GM23338 (cell line): ENCODE measurements around the gene APBA2. TPM values are rescaled to one million over a fixed set of nuclear protein-coding genes. Genes with fewer than 3 reads are reported as not detected.

Experiments
- ATAC-seq: fragments of 200-7000 bp; cut with Tn5 transposase; 3 replicates; pipeline ENCODE4 v1.9.1; 2020
- DNase-seq: peaks from one replicate; pipeline ENCODE4 v3.0.0-alpha.2; 2015; ENCODE audit warnings: low spot score
- H2AFZ ChIP-seq: fragments of 200-600 bp; sonication (generic); 2 replicates; pipeline ENCODE4 v1.8.0; 2016; ENCODE audit warnings: antibody characterized with exemption, mild to moderate bottlenecking, moderate library complexity
- H3F3A ChIP-seq: fragments of 200-600 bp; sonication (generic); replicated peaks from 2 replicates; pipeline ENCODE4 v1.8.0; 2017; ENCODE audit warnings: antibody characterized with exemption, mixed run types, low read depth
- H3K27ac ChIP-seq: fragments of 200-600 bp; sonication (generic); 2 replicates; pipeline ENCODE4 v1.6.1; 2016; ENCODE audit warnings: low read depth
- H3K27me3 ChIP-seq: fragments of 200-600 bp; sonication (generic); 2 replicates; pipeline ENCODE4 v1.8.0; 2016; ENCODE audit warnings: mild to moderate bottlenecking, mixed run types, moderate library complexity; ENCODE audit not compliant: insufficient read depth
- H3K36me3 ChIP-seq: fragments of 200-600 bp; sonication (generic); 2 replicates; pipeline ENCODE4 v1.8.0; 2016; ENCODE audit warnings: mild to moderate bottlenecking; ENCODE audit not compliant: insufficient read depth
- H3K4me1 ChIP-seq: fragments of 200-600 bp; sonication (generic); 2 replicates; pipeline ENCODE4 v1.8.0; 2016; ENCODE audit warnings: mild to moderate bottlenecking, moderate library complexity; ENCODE audit not compliant: insufficient read depth
- H3K4me2 ChIP-seq: fragments of 200-600 bp; sonication (generic); 2 replicates; pipeline ENCODE4 v1.7.1; 2017; ENCODE audit warnings: mixed run types
- H3K4me3 ChIP-seq: fragments of 200-600 bp; sonication (generic); 2 replicates; pipeline ENCODE4 v1.6.1; 2016; ENCODE audit warnings: mixed run types
- H3K79me2 ChIP-seq: fragments of 200-600 bp; sonication (generic); replicated peaks from 2 replicates; pipeline ENCODE4 v1.8.0; 2017; ENCODE audit warnings: mild to moderate bottlenecking; ENCODE audit not compliant: insufficient read depth
- H3K9me2 ChIP-seq: fragments of 200-600 bp; sonication (generic); 2 replicates; pipeline ENCODE4 v1.8.0; 2017; ENCODE audit not compliant: insufficient read depth
- H4K20me1 ChIP-seq: fragments of 200-600 bp; sonication (generic); replicated peaks from 2 replicates; pipeline ENCODE4 v1.8.0; 2017; ENCODE audit warnings: mild to moderate bottlenecking; ENCODE audit not compliant: insufficient read depth
- H3K27ac Mint-ChIP-seq: 2 replicates; pipeline ENCODE4 v1.8.0; 2020; ENCODE audit warnings: inconsistent platforms, mild to moderate bottlenecking, moderate library complexity, mixed read lengths
- H3K27me3 Mint-ChIP-seq: 3 replicates; pipeline ENCODE4 v1.8.0; 2022; ENCODE audit warnings: low read depth, mild to moderate bottlenecking, moderate library complexity, mixed read lengths, inconsistent platforms; ENCODE audit not compliant: insufficient read depth, poor library complexity
- H3K36me3 Mint-ChIP-seq: 3 replicates; pipeline ENCODE4 v1.8.0; 2021; ENCODE audit warnings: low read depth, mild to moderate bottlenecking, inconsistent platforms, moderate library complexity, mixed read lengths
- H3K4me1 Mint-ChIP-seq: 3 replicates; pipeline ENCODE4 v1.8.0; 2020; ENCODE audit warnings: mild to moderate bottlenecking, inconsistent platforms, mixed read lengths
- H3K4me3 Mint-ChIP-seq: 3 replicates; pipeline ENCODE4 v1.8.0; 2021; ENCODE audit warnings: moderate library complexity, mild to moderate bottlenecking, inconsistent platforms, mixed read lengths
- H3K9me3 Mint-ChIP-seq: 3 replicates; pipeline ENCODE4 v1.8.0; 2020; ENCODE audit warnings: moderate library complexity, mild to moderate bottlenecking, inconsistent platforms, mixed read lengths
- CREB1 ChIP-seq: fragments of 250-450 bp; sonication (Bioruptor Pico); IDR thresholded peaks from 2 replicates; pipeline ENCODE4 v1.5.0; 2020; ENCODE audit warnings: low read depth, mild to moderate bottlenecking, moderate library complexity
- CTCF ChIP-seq, 2 experiments: fragments of 200-600 bp in 1 of 2; sonication (generic) in 1 of 2; conservative IDR thresholded peaks; 2 replicates each; pipeline versions ENCODE4 v1.5.1 to v1.6.1; 2016 to 2017; ENCODE audit warnings: antibody characterized with exemption in 2 of 2, low read depth in 2 of 2, mild to moderate bottlenecking in 2 of 2, moderate library complexity in 1 of 2
- ETS1 ChIP-seq: IDR thresholded peaks from 2 replicates; pipeline ENCODE4 v1.6.1; 2016; ENCODE audit warnings: antibody characterized with exemption
- POLR2AphosphoS5 ChIP-seq: IDR thresholded peaks from 2 replicates; pipeline ENCODE4 v1.6.1; 2016; ENCODE audit warnings: antibody characterized with exemption, low read depth
- STAT1 ChIP-seq: IDR thresholded peaks from one replicate; pipeline ENCODE4 v1.6.1; 2016; ENCODE audit warnings: antibody characterized with exemption; ENCODE audit not compliant: unreplicated experiment
- ZNF114 ChIP-seq: fragments of 250-450 bp; sonication (Bioruptor Pico); IDR thresholded peaks from 2 replicates; pipeline ENCODE4 v1.5.0; 2020; ENCODE audit warnings: mild to moderate bottlenecking, moderate library complexity
- ZNF462 ChIP-seq: fragments of 250-450 bp; sonication (Bioruptor Pico); IDR thresholded peaks from 2 replicates; pipeline ENCODE4 v1.5.0; 2020; ENCODE audit warnings: mild to moderate bottlenecking, moderate library complexity
- polyA plus RNA-seq: library from polyadenylated mRNA; unstranded; fragments of >200 nt; fragmentation: Nextera tagmentation; extraction: Ambion mirVana; gene quantifications from 2 replicates; pipeline ENCODE4 v1.2.1, GENCODE V29; 2016
- total RNA-seq: library from RNA; depleted of rRNA; stranded (reverse); fragments of >200 nt; shearing (Covaris generic); gene quantifications from 2 replicates; pipeline ENCODE4 v1.2.3, GENCODE V29; 2014

APBA2 gene
- total and polyA plus RNA-seq, 2 experiments from 2014 or later = 5.9 to 24.7 TPM

- H3K4me3 Mint-ChIP-seq = no peak overlapping the region
- Histone ChIP-seq H3K9me2 (no peaks in the 10 kb centered on the region), H3K4me1 (peaks cover 4% of the 10 kb centered on the region; the same call in 1 of the 2 replicates), H3K36me3 (0 out of 2 replicates have a peak, but pooled peaks cover 5% of the 10 kb centered on the region), H3K27ac (no peak overlapping the region), H3K27me3 (no peaks in the 10 kb centered on the region), H3K79me2 (no peaks in the 10 kb centered on the region), H3K4me2 (no peak overlapping the region), H2AFZ (no peak overlapping the region), H4K20me1 (no peaks in the 10 kb centered on the region), H3K4me3 (no peak overlapping the region), H3F3A (no peaks in the 10 kb centered on the region)
- ATAC-seq (no peak), DNase-seq (no peak)
- H3K36me3 Mint-ChIP-seq = no peaks in the 10 kb centered on the region
- TF ChIP-seq CTCF (conservative IDR thresholded peaks at IDR 0.05; ENCODE audit: low read depth in 2 of 2) (no peak), STAT1 (no peak), ZNF462 (CRISPR knock-in tag) (no peak), POLR2AphosphoS5 (no peak), ZNF114 (CRISPR knock-in tag) (no peak), CREB1 (CRISPR knock-in tag) (no peak), ETS1 (no peak)
- H3K27ac Mint-ChIP-seq = no peak overlapping the region
- H3K4me1 Mint-ChIP-seq = peaks cover 2% of the 10 kb centered on the region; the same call in 2 of the 3 replicates
- no peaks in the 10 kb centered on the region for H3K9me3 Mint-ChIP-seq
- H3K27me3 Mint-ChIP-seq = peaks cover under 1% of the 10 kb centered on the region
Observed at GRCh38 chr15:29012097-29012496, 126.3 kb downstream of the APBA2 start.
